CD14-positive monocyte (primary cell): ENCODE measurements around the gene CBLC. TPM values are rescaled to one million over a fixed set of nuclear protein-coding genes. Genes with fewer than 3 reads are reported as not detected.
A peak's percentile ranks its signal among the peaks of the same experiment; 100 is the strongest.

ENCODE experiments used
- DNase-seq, 3 donors: peaks; one replicate each; pipeline ENCODE4 v3.0.0-alpha.2; 2011 to 2022
- H2AFZ ChIP-seq: 2 replicates; pipeline ENCODE4 v1.6.0; 2012; ENCODE audit warnings: mild to moderate bottlenecking, low read depth, low read length, inconsistent platforms; ENCODE audit not compliant: insufficient read depth, poor library complexity, severe bottlenecking
- H3K27ac ChIP-seq, 2 donors: 1 replicate in 1 of 2; 2 replicates in 1 of 2; pipeline ENCODE4 v1.5.1; 2012 to 2013; ENCODE audit warnings: low read length in 2 of 2, control low read depth in 1 of 2, inconsistent platforms in 1 of 2, low read depth in 1 of 2, mild to moderate bottlenecking in 1 of 2
- H3K27me3 ChIP-seq, 2 donors: one replicate each; pipeline versions ENCODE4 v1.6.0 to v1.6.1; 2011 to 2013; ENCODE audit warnings: low read length in 2 of 2; ENCODE audit not compliant: control insufficient read depth in 2 of 2, insufficient read depth in 2 of 2
- H3K36me3 ChIP-seq, 2 donors: replicated peaks in 1 of 2; 1 replicate in 1 of 2; 2 replicates in 1 of 2; pipeline versions ENCODE4 v1.5.1 to v1.6.1; 2012 to 2013; ENCODE audit warnings: low read length in 2 of 2, control low read depth in 1 of 2, inconsistent platforms in 1 of 2, mild to moderate bottlenecking in 1 of 2; ENCODE audit not compliant: insufficient read depth in 2 of 2, control insufficient read depth in 1 of 2
- H3K4me1 ChIP-seq, 2 donors: 1 replicate in 1 of 2; 2 replicates in 1 of 2; pipeline versions ENCODE4 v1.5.1 to v1.6.1; 2012 to 2013; ENCODE audit warnings: low read length in 2 of 2, control low read depth in 1 of 2, inconsistent platforms in 1 of 2, mild to moderate bottlenecking in 1 of 2, moderate library complexity in 1 of 2; ENCODE audit not compliant: insufficient read depth in 2 of 2, control insufficient read depth in 1 of 2
- H3K4me2 ChIP-seq: replicated peaks from 2 replicates; pipeline ENCODE3; 2012; ENCODE audit warnings: low read length, moderate library complexity, mild to moderate bottlenecking; ENCODE audit not compliant: poor library complexity, severe bottlenecking; ENCODE audit errors: extremely low read depth
- H3K4me3 ChIP-seq, 3 experiments: fragments of 200-600 bp in 1 of 3; sonication (generic) in 1 of 3; replicated peaks in 1 of 3; 1 replicate in 2 of 3; 2 replicates in 1 of 3; pipeline ENCODE4 v1.5.1; 2011 to 2013; ENCODE audit warnings: low read length in 3 of 3, mild to moderate bottlenecking in 3 of 3, control low read depth in 2 of 3, low read depth in 2 of 3, inconsistent platforms in 1 of 3, moderate library complexity in 1 of 3
- H3K79me2 ChIP-seq: 2 replicates; pipeline ENCODE4 v1.6.0; 2012; ENCODE audit warnings: mild to moderate bottlenecking, control low read depth, inconsistent platforms, low read length, moderate library complexity; ENCODE audit not compliant: insufficient read depth
- H3K9ac ChIP-seq: 2 replicates; pipeline ENCODE4 v1.6.0; 2017; ENCODE audit warnings: low read length, mild to moderate bottlenecking; ENCODE audit not compliant: insufficient read depth, poor library complexity, severe bottlenecking
- H3K9me3 ChIP-seq, 2 donors: replicated peaks in 1 of 2; 1 replicate in 1 of 2; 2 replicates in 1 of 2; pipeline versions ENCODE4 v1.5.1 to v1.6.1; 2012 to 2013; ENCODE audit warnings: low read length in 2 of 2, control low read depth in 1 of 2; ENCODE audit not compliant: control insufficient read depth in 1 of 2, insufficient read depth in 1 of 2
- H4K20me1 ChIP-seq: 2 replicates; pipeline ENCODE4 v1.6.0; 2012; ENCODE audit warnings: mild to moderate bottlenecking, low read length, control low read depth, moderate library complexity; ENCODE audit not compliant: insufficient read depth
- H3K27ac Mint-ChIP-seq, 7 donors: one replicate each; pipeline ENCODE4 v1.8.0; 2020; ENCODE audit warnings: mild to moderate bottlenecking in 7 of 7, mixed read lengths in 7 of 7, moderate library complexity in 6 of 7, inconsistent platforms in 2 of 7
- H3K27me3 Mint-ChIP-seq, 3 donors: one replicate each; pipeline ENCODE4 v1.8.0; 2021 to 2022; ENCODE audit warnings: low read depth in 3 of 3, mild to moderate bottlenecking in 3 of 3, mixed read lengths in 3 of 3, moderate library complexity in 3 of 3, inconsistent platforms in 1 of 3
- H3K36me3 Mint-ChIP-seq, 2 donors: one replicate each; pipeline ENCODE4 v1.8.0; 2020; ENCODE audit warnings: mixed read lengths in 2 of 2, inconsistent platforms in 1 of 2, mild to moderate bottlenecking in 1 of 2
- H3K4me1 Mint-ChIP-seq: one replicate; pipeline ENCODE4 v1.8.0; 2020; ENCODE audit warnings: mild to moderate bottlenecking, mixed read lengths
- H3K4me3 Mint-ChIP-seq, 2 donors: one replicate each; pipeline ENCODE4 v1.8.0; 2020; ENCODE audit warnings: mild to moderate bottlenecking in 2 of 2, mixed read lengths in 2 of 2, moderate library complexity in 1 of 2
- H3K9me3 Mint-ChIP-seq, 7 donors: one replicate each; pipeline ENCODE4 v1.8.0; 2020 to 2022; ENCODE audit warnings: mixed read lengths in 7 of 7, mild to moderate bottlenecking in 6 of 7, moderate library complexity in 6 of 7, inconsistent platforms in 2 of 7
- WGBS: methylation state at CpG from one replicate; pipeline ENCODE4 v1.1.5; 2013; ENCODE audit warnings: missing lambda C conversion rate; ENCODE audit not compliant: insufficient coverage; 5-methylcytosine and 5-hydroxymethylcytosine counted together
- intact Hi-C, 2 donors: fragments of 100-400 bp; cut with micrococcal nuclease; formaldehyde crosslinking; loops; one replicate each; pipeline versions ENCODE4 v1.15.0 to v1.15.1; 2023
- polyA plus RNA-seq, 3 donors: library from polyadenylated mRNA; depleted of rRNA in 1 of 3; unstranded in 2 of 3; stranded (reverse) in 1 of 3; fragments of 300-500 nt in 2 of 3; fragments of >200 nt in 1 of 3; fragmentation: Illumina TruSeq in 2 of 3; gene quantifications; 1 replicate in 2 of 3; 2 replicates in 1 of 3; pipeline ENCODE4 v1.2.3, GENCODE V29; 2012 to 2021
- TF ChIP-seq, protein P1 (sequence below): fragments of 200-600 bp; IDR thresholded peaks from one replicate; pipeline ENCODE4 v1.8.0; 2022; ENCODE audit warnings: antibody characterized with exemption, mild to moderate bottlenecking

CBLC gene
- polyA plus RNA-seq, 3 donors: not detected

DNA sequence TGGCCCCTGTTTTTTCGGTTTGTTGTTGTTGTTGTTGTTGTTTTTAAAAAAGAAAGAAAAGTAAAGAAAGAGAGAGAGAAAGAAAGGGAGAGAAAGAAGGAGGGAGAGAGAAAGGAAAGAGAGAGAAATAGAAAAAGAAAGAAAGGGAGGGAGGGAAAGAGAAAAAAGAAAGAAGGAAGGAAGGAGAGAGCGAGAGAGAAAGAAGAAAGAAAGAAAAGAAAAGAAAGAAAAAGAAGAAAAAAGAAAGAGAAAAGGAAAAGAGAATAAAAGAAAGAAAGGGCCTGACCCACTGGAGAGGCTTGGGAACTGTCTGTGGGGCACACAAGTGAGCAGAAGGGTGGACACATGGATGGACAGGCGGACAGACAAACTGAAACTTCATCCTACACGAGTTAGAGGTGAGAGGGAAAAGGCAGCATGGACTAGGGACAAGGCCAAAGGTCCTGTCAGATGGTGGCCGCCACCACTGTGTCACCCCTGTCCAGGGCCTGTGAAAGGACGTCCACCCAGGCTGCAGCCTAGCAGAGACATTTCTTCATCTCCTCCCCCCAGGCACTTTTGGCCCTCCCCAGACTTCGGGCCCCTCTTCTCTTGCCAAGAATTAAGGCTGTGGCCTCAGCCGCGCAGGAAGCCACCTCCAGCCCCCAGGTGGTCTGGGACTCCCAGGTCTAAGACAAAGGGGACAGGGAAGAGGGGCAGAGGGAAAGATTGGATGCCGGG, 22.1 kb downstream of the CBLC start:
- no peak overlapping the region for H3K9ac ChIP-seq
- peaks cover 3 to 5% of the 10 kb centered on the region in 2 donors for H3K4me1 ChIP-seq
- WGBS: 82% methylated on average over 5 of the region's 10 CpGs
- TF ChIP-seq, protein P1, sequence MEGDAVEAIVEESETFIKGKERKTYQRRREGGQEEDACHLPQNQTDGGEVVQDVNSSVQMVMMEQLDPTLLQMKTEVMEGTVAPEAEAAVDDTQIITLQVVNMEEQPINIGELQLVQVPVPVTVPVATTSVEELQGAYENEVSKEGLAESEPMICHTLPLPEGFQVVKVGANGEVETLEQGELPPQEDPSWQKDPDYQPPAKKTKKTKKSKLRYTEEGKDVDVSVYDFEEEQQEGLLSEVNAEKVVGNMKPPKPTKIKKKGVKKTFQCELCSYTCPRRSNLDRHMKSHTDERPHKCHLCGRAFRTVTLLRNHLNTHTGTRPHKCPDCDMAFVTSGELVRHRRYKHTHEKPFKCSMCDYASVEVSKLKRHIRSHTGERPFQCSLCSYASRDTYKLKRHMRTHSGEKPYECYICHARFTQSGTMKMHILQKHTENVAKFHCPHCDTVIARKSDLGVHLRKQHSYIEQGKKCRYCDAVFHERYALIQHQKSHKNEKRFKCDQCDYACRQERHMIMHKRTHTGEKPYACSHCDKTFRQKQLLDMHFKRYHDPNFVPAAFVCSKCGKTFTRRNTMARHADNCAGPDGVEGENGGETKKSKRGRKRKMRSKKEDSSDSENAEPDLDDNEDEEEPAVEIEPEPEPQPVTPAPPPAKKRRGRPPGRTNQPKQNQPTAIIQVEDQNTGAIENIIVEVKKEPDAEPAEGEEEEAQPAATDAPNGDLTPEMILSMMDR: no peak
- peaks cover 0 to 5% of the 10 kb centered on the region in 2 donors for H3K9me3 ChIP-seq
- H3K27me3 ChIP-seq: no peaks in the 10 kb centered on the region
- no peak overlapping the region for H3K4me3 ChIP-seq
- H3K4me2 ChIP-seq: no peak overlapping the region
- peaks cover 4% of the 10 kb centered on the region for H3K4me1 Mint-ChIP-seq
- peak overlapping the region in 1 of 7 donors; percentile 56 for H3K27ac Mint-ChIP-seq
- peaks cover 0 to 11% (median 5%) of the 10 kb centered on the region in 7 donors for H3K9me3 Mint-ChIP-seq
- H3K4me3 Mint-ChIP-seq: no peak overlapping the region
- H3K27ac ChIP-seq: no peak overlapping the region
- H3K27me3 Mint-ChIP-seq: peaks cover 2 to 11% (median 5%) of the 10 kb centered on the region in 3 donors
- intact Hi-C loops: loop anchor here (1.0 kb wide), 1 partner anchor 45 kb away; no protein-coding TSS in a partner anchor
- no peaks in the 10 kb centered on the region for H3K36me3 Mint-ChIP-seq
- no peaks in the 10 kb centered on the region for H4K20me1 ChIP-seq
- H3K79me2 ChIP-seq: no peaks in the 10 kb centered on the region
- no peaks in the 10 kb centered on the region for H3K36me3 ChIP-seq
- DNase-seq: no peak
- H2AFZ ChIP-seq: no peak overlapping the region

- peaks cover 0 to 11% (median 5%) of the 10 kb centered on the region in 7 donors for H3K9me3 Mint-ChIP-seq
- no peaks in the 10 kb centered on the region for H4K20me1 ChIP-seq
- no peak overlapping the region for H3K4me3 ChIP-seq
- no peaks in the 10 kb centered on the region for H3K36me3 ChIP-seq
- H3K27me3 Mint-ChIP-seq: peaks cover 2 to 11% (median 5%) of the 10 kb centered on the region in 3 donors
- no peak overlapping the region for H3K27ac Mint-ChIP-seq
- TF ChIP-seq, protein P1: peak; percentile 81
- peaks cover 0 to 5% of the 10 kb centered on the region in 2 donors for H3K9me3 ChIP-seq
- no peaks in the 10 kb centered on the region for H3K79me2 ChIP-seq
- DNase-seq: peak; percentile 76 to 82 (median 76)
- H3K4me3 Mint-ChIP-seq: no peak overlapping the region
- 0% methylated on average over 3 of the region's 3 CpGs for WGBS
- intact Hi-C loops: loop anchor here (1.0 kb wide), 1 partner anchor 44 kb away; no protein-coding TSS in a partner anchor
- H3K4me1 Mint-ChIP-seq: peaks cover 4% of the 10 kb centered on the region
- H2AFZ ChIP-seq: no peak overlapping the region
- H3K36me3 Mint-ChIP-seq: no peaks in the 10 kb centered on the region
- peaks cover 3 to 5% of the 10 kb centered on the region in 2 donors for H3K4me1 ChIP-seq
- no peak overlapping the region for H3K27ac ChIP-seq
- H3K4me2 ChIP-seq: no peak overlapping the region
- no peaks in the 10 kb centered on the region for H3K27me3 ChIP-seq
- no peak overlapping the region for H3K9ac ChIP-seq
Measured at GRCh38 chr19:44800461-44800860, 22.8 kb downstream of the CBLC start.
